ENCODE data around the gene EIF4EBP3. TPM values are rescaled to one million over a fixed set of nuclear protein-coding genes. Genes with fewer than 3 reads are reported as not detected.
A peak's percentile ranks its signal among the peaks of the same experiment; 100 is the strongest.

Gene EIF4EBP3
- total RNA-seq, 1 experiment from 2014 or later: 18.8 TPM

DNA sequence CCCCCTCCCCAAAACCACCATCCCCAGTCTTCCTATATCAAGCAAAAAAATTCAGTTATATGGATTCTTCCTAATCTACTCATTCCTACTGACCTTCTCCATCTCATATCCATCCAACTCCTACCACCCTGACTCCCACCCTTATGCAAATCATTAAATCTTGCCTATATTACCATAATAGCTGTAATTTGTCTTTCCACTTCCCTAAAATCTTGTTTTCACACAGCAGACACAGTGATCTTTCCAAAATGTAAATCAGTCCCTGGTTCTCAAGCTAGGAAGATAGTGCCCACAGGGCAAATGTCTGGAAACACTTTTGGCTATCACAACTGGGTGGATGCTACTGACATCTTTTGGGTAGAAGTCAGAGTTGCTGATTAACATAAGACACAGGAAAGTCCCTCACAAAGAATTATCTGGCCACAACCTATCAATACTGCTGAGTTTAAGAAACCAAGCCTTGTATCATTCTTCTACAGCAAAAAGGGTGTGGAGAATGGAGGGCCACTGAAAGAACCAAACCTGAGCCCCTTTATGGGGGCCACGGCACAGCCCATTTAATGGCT, 8.4 kb downstream of the EIF4EBP3 start:
- no TSS peak for BruUV-seq (replicated peaks)
- Mint-ChIP-seq H3K27me3 (ENCODE audit: unreplicated experiment) (no peaks in the 10 kb centered on the region), H3K4me3 (ENCODE audit: low read depth, unreplicated experiment) (peak overlapping the region; percentile 90), H3K27ac (ENCODE audit: unreplicated experiment) (peak overlapping the region; percentile 92), H3K36me3 (ENCODE audit: insufficient read depth, unreplicated experiment) (peaks cover 59% of the 10 kb centered on the region), H3K9me3 (ENCODE audit: low read depth, unreplicated experiment) (no peaks in the 10 kb centered on the region), H3K4me1 (ENCODE audit: low read depth, unreplicated experiment) (peaks cover 46% of the 10 kb centered on the region)
- TF ChIP-seq, protein P1, sequence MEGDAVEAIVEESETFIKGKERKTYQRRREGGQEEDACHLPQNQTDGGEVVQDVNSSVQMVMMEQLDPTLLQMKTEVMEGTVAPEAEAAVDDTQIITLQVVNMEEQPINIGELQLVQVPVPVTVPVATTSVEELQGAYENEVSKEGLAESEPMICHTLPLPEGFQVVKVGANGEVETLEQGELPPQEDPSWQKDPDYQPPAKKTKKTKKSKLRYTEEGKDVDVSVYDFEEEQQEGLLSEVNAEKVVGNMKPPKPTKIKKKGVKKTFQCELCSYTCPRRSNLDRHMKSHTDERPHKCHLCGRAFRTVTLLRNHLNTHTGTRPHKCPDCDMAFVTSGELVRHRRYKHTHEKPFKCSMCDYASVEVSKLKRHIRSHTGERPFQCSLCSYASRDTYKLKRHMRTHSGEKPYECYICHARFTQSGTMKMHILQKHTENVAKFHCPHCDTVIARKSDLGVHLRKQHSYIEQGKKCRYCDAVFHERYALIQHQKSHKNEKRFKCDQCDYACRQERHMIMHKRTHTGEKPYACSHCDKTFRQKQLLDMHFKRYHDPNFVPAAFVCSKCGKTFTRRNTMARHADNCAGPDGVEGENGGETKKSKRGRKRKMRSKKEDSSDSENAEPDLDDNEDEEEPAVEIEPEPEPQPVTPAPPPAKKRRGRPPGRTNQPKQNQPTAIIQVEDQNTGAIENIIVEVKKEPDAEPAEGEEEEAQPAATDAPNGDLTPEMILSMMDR (IDR thresholded peaks at IDR 0.05; ENCODE audit: unreplicated experiment): no peak
- CTCF ChIA-PET: no interaction called here
- intact Hi-C loops (cut with micrococcal nuclease; ENCODE audit: unreplicated experiment): loop anchor here (2.0 to 10.0 kb wide), 2 partner anchors 83 to 159 kb away; partner anchors contain the start of gene TMCO6
- no peak for DNase-seq

DNA sequence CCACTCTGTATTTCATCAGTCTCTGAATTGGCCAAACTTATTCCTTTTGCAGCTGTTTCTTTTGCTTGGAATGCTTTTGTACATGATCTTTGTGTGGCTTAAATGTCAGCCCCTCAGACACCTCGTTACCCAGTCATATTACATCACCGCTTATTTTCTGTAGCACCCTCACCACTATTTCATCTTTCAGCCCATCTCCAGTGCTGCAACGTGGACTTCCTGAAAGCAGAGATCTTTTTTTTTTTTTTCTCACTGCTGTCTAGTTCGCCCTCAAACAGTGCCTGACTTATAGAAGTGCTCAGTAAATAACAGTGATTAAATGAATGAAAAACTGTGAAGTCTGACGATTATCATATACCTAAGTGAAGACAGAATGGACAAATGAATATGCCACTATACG, 9.0 kb downstream of the EIF4EBP3 start:
- CTCF ChIA-PET: no interaction called here
- intact Hi-C loops (cut with micrococcal nuclease; ENCODE audit: unreplicated experiment): loop anchor here (2.0 to 10.0 kb wide), 2 partner anchors 82 to 158 kb away; partner anchors contain the start of gene TMCO6
- peak overlapping the region; percentile 90 for H3K4me3 Mint-ChIP-seq (ENCODE audit: low read depth, unreplicated experiment)

GRCh38 chr5:140557136-140557805, 9.8 kb downstream of the EIF4EBP3 start, which contains the start of gene SRA1:
SRA1 (minus strand) TSS chr5:140557473; CDS start chr5:140557452, 21 bp downstream.
- Mint-ChIP-seq H3K4me1 (ENCODE audit: low read depth, unreplicated experiment) (peaks cover 46% of the 10 kb centered on the region), H3K36me3 (ENCODE audit: insufficient read depth, unreplicated experiment) (peaks cover 47% of the 10 kb centered on the region), H3K27me3 (ENCODE audit: unreplicated experiment) (no peaks in the 10 kb centered on the region), H3K27ac (ENCODE audit: unreplicated experiment) (peak within 1 kb of the TSS; percentile 92), H3K4me3 (ENCODE audit: low read depth, unreplicated experiment) (peak within 1 kb of the TSS; percentile 90), H3K9me3 (ENCODE audit: low read depth, unreplicated experiment) (no peaks in the 10 kb centered on the region)
- CTCF ChIA-PET: interaction anchor here (0.9 to 1.4 kb wide), 4 partner anchors 17 to 90 kb away, joined by 3 to 7 read pairs (median 4); partner anchors contain the start of genes CD14, IK, NDUFA2 and TMCO6
- TF ChIP-seq, protein P1 (IDR thresholded peaks at IDR 0.05; ENCODE audit: unreplicated experiment): no peak
- peak; percentile 97 for DNase-seq
- BruUV-seq (replicated peaks): no TSS peak
- intact Hi-C loops (cut with micrococcal nuclease; ENCODE audit: unreplicated experiment): loop anchor here (2.0 to 10.0 kb wide), 2 partner anchors 82 to 158 kb away; partner anchors contain the start of gene TMCO6

More for the DNA sequence above, 9.0 kb downstream of the EIF4EBP3 start:
- Mint-ChIP-seq H3K36me3 (ENCODE audit: insufficient read depth, unreplicated experiment) (peaks cover 53% of the 10 kb centered on the region), H3K9me3 (ENCODE audit: low read depth, unreplicated experiment) (no peaks in the 10 kb centered on the region), H3K4me1 (ENCODE audit: low read depth, unreplicated experiment) (peaks cover 46% of the 10 kb centered on the region), H3K27me3 (ENCODE audit: unreplicated experiment) (no peaks in the 10 kb centered on the region), H3K27ac (ENCODE audit: unreplicated experiment) (peak overlapping the region; percentile 92)
- DNase-seq: no peak
- TF ChIP-seq, protein P1 (IDR thresholded peaks at IDR 0.05; ENCODE audit: unreplicated experiment): no peak
- BruUV-seq (replicated peaks): TSS peak; percentile 81

- Mint-ChIP-seq H3K36me3 (ENCODE audit: insufficient read depth, unreplicated experiment) (peaks cover 44% of the 10 kb centered on the region), H3K27me3 (ENCODE audit: unreplicated experiment) (no peaks in the 10 kb centered on the region), H3K9me3 (ENCODE audit: low read depth, unreplicated experiment) (no peaks in the 10 kb centered on the region), H3K27ac (ENCODE audit: unreplicated experiment) (peak overlapping the region; percentile 92), H3K4me3 (ENCODE audit: low read depth, unreplicated experiment) (peak overlapping the region; percentile 90), H3K4me1 (ENCODE audit: low read depth, unreplicated experiment) (peaks cover 44% of the 10 kb centered on the region)
- TF ChIP-seq, protein P1 (IDR thresholded peaks at IDR 0.05; ENCODE audit: unreplicated experiment): no peak
- no peak for DNase-seq
- BruUV-seq (replicated peaks): no TSS peak
- CTCF ChIA-PET: interaction anchor here (0.9 to 1.4 kb wide), 4 partner anchors 17 to 90 kb away, joined by 3 to 7 read pairs (median 4); partner anchors contain the start of genes CD14, IK, NDUFA2 and TMCO6
- intact Hi-C loops (cut with micrococcal nuclease; ENCODE audit: unreplicated experiment): loop anchor here (2.0 to 10.0 kb wide), 2 partner anchors 81 to 157 kb away; partner anchors contain the start of gene TMCO6
Measured at GRCh38 chr5:140557965-140558364, 10.5 kb downstream of the EIF4EBP3 start.

All from Calu3 (cell line).